ENCODE data around the gene SKA2. TPM values are rescaled to one million over a fixed set of nuclear protein-coding genes. Genes with fewer than 3 reads are reported as not detected.
A peak's percentile ranks its signal among the peaks of the same experiment; 100 is the strongest.

The SKA2 gene
- total and polyA plus RNA-seq, 9 of the 15 experiments (the other 6 are each of a cell fraction or from before 2014, with no cell fraction given): 58.1 to 183 (median 133) TPM

DNA sequence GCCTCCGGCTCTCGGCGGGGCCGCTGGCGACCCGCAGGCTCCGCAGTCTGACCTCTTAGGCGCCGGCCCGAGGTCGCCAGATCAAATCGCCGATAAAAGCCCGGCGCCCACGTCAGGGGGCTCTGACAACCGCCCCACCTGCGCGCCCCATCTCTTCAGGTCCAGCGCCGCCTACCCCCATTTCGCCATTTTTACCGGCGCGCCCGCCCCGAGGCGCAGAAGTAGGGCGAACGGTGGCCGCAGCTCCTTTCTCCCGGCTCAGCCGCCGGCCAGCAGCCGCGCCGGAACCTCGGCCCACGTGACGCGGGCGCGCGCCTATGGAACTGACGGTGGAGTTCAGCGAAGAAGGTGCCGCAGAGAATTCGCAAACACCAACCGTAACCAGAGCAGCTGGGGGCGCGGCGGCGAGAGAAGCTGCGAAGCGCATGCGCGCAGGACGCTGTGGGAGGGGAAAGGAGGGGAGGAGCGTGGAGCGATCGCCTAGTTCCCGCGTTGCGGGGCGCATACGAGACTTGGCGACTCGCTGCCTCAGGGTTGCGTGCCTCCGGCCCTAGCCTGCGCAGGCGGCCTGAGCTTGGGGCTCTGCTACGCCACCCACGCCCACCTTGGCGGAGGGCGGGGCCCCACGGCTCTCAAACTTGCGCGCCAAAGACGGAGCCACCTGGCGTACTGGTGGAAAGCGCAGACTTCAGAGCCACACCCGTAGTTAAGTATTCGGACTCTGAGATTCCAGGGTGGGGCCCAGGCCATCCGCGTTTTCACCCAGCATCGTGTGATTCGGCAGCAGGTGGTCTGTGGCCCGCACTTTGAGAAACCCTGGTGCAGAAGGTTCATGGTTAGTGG, 48.3 kb downstream of the SKA2 start, which contains the start of gene TRIM37 (continued):
- TF ChIP-seq ZNF586 (CRISPR knock-in tag; conservative IDR thresholded peaks at IDR 0.05): no peak
- TF ChIP-seq IRF2 (CRISPR knock-in tag; IDR thresholded peaks at IDR 0.05): no peak
- no peak for TF ChIP-seq MTA2 (IDR thresholded peaks at IDR 0.05; ENCODE audit: low read depth)
- TF ChIP-seq ZNF699 (CRISPR knock-in tag; IDR thresholded peaks at IDR 0.05; ENCODE audit: insufficient replicate concordance): no peak
- TF ChIP-seq, protein P1, sequence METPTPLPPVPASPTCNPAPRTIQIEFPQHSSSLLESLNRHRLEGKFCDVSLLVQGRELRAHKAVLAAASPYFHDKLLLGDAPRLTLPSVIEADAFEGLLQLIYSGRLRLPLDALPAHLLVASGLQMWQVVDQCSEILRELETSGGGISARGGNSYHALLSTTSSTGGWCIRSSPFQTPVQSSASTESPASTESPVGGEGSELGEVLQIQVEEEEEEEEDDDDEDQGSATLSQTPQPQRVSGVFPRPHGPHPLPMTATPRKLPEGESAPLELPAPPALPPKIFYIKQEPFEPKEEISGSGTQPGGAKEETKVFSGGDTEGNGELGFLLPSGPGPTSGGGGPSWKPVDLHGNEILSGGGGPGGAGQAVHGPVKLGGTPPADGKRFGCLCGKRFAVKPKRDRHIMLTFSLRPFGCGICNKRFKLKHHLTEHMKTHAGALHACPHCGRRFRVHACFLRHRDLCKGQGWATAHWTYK (CRISPR knock-in tag; IDR thresholded peaks at IDR 0.05): peak; percentile 56; the same call in 1 of the 2 replicates
- no peak; the same call in 1 of the 2 replicates for TF ChIP-seq CBX1 (IDR thresholded peaks at IDR 0.05; ENCODE audit: low read depth)
- TF ChIP-seq JUN (IDR thresholded peaks at IDR 0.05; ENCODE audit: borderline replicate concordance, low read depth, low read length): peak; percentile 40; the same call in 1 of the 2 replicates
- 0 out of 2 replicates have a peak, but pooled peaks have one; percentile 60 for TF ChIP-seq JUN (CRISPR knock-in tag; IDR thresholded peaks at IDR 0.05; ENCODE audit: borderline replicate concordance)
- TF ChIP-seq SREBF1 (IDR thresholded peaks at IDR 0.05; ENCODE audit: borderline replicate concordance, low read depth, low read length): peak; percentile 20; the same call in 1 of the 2 replicates
- TF ChIP-seq KHSRP (IDR thresholded peaks at IDR 0.05): no peak
- no peak for TF ChIP-seq ZNF143 (CRISPR knock-in tag; IDR thresholded peaks at IDR 0.05)
- peak; percentile 96 for TF ChIP-seq HMGN3 (IDR thresholded peaks at IDR 0.05; ENCODE audit: borderline replicate concordance, extremely low read depth, insufficient read length, low read depth, low read length)
- no peak for TF ChIP-seq PHB (CRISPR knock-in tag; IDR thresholded peaks at IDR 0.05)
- peak; percentile 86 for TF ChIP-seq GABPB1 (CRISPR knock-in tag; IDR thresholded peaks at IDR 0.05)
- TF ChIP-seq SNRNP70 (optimal IDR thresholded peaks at IDR 0.05; ENCODE audit: low read depth, low read length): no peak
- no peak; the same call in 1 of the 2 replicates for TF ChIP-seq SMARCA4 (IDR thresholded peaks at IDR 0.05)
- TF ChIP-seq ZZZ3 (IDR thresholded peaks at IDR 0.05): peak; percentile 55; the same call in 1 of the 2 replicates
- TF ChIP-seq MTA1 (IDR thresholded peaks at IDR 0.05; ENCODE audit: borderline replicate concordance): peak; percentile 21; the same call in 1 of the 2 replicates
- peak; percentile 91 for TF ChIP-seq EP400 (IDR thresholded peaks at IDR 0.05)
- TF ChIP-seq BRF1 (IDR thresholded peaks at IDR 0.05; ENCODE audit: borderline replicate concordance, extremely low read depth, insufficient read length): no peak
- no peak for TF ChIP-seq HNRNPH1 (optimal IDR thresholded peaks at IDR 0.05; ENCODE audit: low read depth, low read length)
- 0 out of 2 replicates have a peak, but pooled peaks have one; percentile 22 for TF ChIP-seq TARDBP (IDR thresholded peaks at IDR 0.05)
- TF ChIP-seq SMARCC2 (IDR thresholded peaks at IDR 0.05; ENCODE audit: low read depth): no peak
- no peak for TF ChIP-seq ZNF583 (CRISPR knock-in tag; IDR thresholded peaks at IDR 0.05)
- no peak for TF ChIP-seq ZFP1 (CRISPR knock-in tag; IDR thresholded peaks at IDR 0.05)
- no peak for TF ChIP-seq ZNF174 (CRISPR knock-in tag; IDR thresholded peaks at IDR 0.05)
- TF ChIP-seq SRSF1 (IDR thresholded peaks at IDR 0.05; ENCODE audit: low read depth, low read length): no peak
- no peak for TF ChIP-seq NFYB (IDR thresholded peaks at IDR 0.05; ENCODE audit: extremely low read depth, insufficient read length)
- no peak for TF ChIP-seq ESRRB (CRISPR knock-in tag; IDR thresholded peaks at IDR 0.05; ENCODE audit: borderline replicate concordance)
- TF ChIP-seq DMBX1 (CRISPR knock-in tag; IDR thresholded peaks at IDR 0.05; ENCODE audit: borderline replicate concordance): no peak

Data from K562 (cell line).